Ascending aorta (tissue), 2 donors: ENCODE data around the gene EGFL8. TPM values are rescaled to one million over a fixed set of nuclear protein-coding genes. Genes with fewer than 3 reads are reported as not detected.

ENCODE experiments used
- DNase-seq, 2 donors: peaks; one replicate each; pipeline ENCODE4 v3.0.0-alpha.2; 2019; ENCODE audit warnings: low spot score in 2 of 2
- H3K27ac ChIP-seq, 2 donors: fragments of 200-600 bp; sonication (generic); one replicate each; pipeline ENCODE4 v1.5.1; 2016 to 2017; ENCODE audit warnings: mild to moderate bottlenecking in 1 of 2
- H3K27me3 ChIP-seq: fragments of 200-600 bp; sonication (generic); one replicate; pipeline ENCODE4 v1.5.1; 2017
- H3K36me3 ChIP-seq, 2 donors: fragments of 200-600 bp; sonication (generic); one replicate each; pipeline ENCODE4 v1.5.1; 2016
- H3K4me1 ChIP-seq, 2 donors: fragments of 200-600 bp; sonication (generic); one replicate each; pipeline ENCODE4 v1.5.1; 2016 to 2017; ENCODE audit warnings: mild to moderate bottlenecking in 1 of 2
- H3K4me3 ChIP-seq, 2 donors: fragments of 200-600 bp; sonication (generic); one replicate each; pipeline ENCODE4 v1.5.1; 2016 to 2017; ENCODE audit warnings: mild to moderate bottlenecking in 1 of 2
- H3K9me3 ChIP-seq, 2 donors: fragments of 200-600 bp; sonication (generic); one replicate each; pipeline ENCODE4 v1.5.1; 2016
- intact Hi-C: fragments of 100-400 bp; cut with DNase I; formaldehyde crosslinking; loops from one replicate; pipeline ENCODE4 v1.15.1; 2023
- total RNA-seq: library from RNA; depleted of rRNA; stranded (reverse); fragments of >200 nt; gene quantifications from one replicate; pipeline ENCODE4 v1.1.0, GENCODE V29; 2016
- TF ChIP-seq, protein P1 (sequence below), 3 experiments: fragments of 200-600 bp in 2 of 3; fragments of 450-650 bp in 1 of 3; sonication (generic) in 2 of 3; IDR thresholded peaks; one replicate each; pipeline ENCODE4 v1.5.1; 2016 to 2019; ENCODE audit warnings: antibody characterized with exemption in 3 of 3, mild to moderate bottlenecking in 1 of 3, moderate library complexity in 1 of 3

The EGFL8 gene
- total RNA-seq, 1 donor from 2014 or later, result 9.4 TPM

DNA sequence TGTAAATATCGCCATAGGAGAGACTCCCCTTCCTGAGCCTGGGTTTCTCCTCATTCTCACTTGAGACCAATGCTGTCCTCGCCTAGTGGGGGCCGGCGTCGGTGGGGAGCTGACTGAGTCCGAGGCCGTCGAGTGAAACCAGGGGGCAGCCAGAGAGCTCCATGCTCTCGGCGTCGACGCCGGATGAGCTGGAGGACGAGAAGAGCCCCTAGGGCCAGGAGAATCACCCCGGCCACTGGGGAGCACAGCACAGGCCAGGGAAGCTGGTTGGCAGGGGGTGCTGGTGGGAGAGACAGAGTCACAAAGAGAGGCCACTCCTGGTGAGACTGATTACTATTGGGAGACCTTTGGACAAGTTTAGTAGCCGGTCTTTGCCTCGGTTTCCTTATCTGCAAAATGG, 34.5 kb downstream of the EGFL8 start:
- Histone ChIP-seq H3K27me3 (no peaks in the 10 kb centered on the region), H3K9me3 (no peaks in the 10 kb centered on the region), H3K36me3 (no peaks in the 10 kb centered on the region), H3K4me1 (peaks cover 3 to 9% of the 10 kb centered on the region in 2 donors), H3K27ac (no peak overlapping the region), H3K4me3 (no peak overlapping the region)
- no peak for DNase-seq
- intact Hi-C loops, result loop anchor here (5.0 kb wide), 6 partner anchors 72 to 1213 kb away; partner anchors contain the start of genes ATF6B, C6orf47, GPANK1 and PHF1
- TF ChIP-seq, protein P1, sequence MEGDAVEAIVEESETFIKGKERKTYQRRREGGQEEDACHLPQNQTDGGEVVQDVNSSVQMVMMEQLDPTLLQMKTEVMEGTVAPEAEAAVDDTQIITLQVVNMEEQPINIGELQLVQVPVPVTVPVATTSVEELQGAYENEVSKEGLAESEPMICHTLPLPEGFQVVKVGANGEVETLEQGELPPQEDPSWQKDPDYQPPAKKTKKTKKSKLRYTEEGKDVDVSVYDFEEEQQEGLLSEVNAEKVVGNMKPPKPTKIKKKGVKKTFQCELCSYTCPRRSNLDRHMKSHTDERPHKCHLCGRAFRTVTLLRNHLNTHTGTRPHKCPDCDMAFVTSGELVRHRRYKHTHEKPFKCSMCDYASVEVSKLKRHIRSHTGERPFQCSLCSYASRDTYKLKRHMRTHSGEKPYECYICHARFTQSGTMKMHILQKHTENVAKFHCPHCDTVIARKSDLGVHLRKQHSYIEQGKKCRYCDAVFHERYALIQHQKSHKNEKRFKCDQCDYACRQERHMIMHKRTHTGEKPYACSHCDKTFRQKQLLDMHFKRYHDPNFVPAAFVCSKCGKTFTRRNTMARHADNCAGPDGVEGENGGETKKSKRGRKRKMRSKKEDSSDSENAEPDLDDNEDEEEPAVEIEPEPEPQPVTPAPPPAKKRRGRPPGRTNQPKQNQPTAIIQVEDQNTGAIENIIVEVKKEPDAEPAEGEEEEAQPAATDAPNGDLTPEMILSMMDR (IDR thresholded peaks at IDR 0.05), result no peak

DNA sequence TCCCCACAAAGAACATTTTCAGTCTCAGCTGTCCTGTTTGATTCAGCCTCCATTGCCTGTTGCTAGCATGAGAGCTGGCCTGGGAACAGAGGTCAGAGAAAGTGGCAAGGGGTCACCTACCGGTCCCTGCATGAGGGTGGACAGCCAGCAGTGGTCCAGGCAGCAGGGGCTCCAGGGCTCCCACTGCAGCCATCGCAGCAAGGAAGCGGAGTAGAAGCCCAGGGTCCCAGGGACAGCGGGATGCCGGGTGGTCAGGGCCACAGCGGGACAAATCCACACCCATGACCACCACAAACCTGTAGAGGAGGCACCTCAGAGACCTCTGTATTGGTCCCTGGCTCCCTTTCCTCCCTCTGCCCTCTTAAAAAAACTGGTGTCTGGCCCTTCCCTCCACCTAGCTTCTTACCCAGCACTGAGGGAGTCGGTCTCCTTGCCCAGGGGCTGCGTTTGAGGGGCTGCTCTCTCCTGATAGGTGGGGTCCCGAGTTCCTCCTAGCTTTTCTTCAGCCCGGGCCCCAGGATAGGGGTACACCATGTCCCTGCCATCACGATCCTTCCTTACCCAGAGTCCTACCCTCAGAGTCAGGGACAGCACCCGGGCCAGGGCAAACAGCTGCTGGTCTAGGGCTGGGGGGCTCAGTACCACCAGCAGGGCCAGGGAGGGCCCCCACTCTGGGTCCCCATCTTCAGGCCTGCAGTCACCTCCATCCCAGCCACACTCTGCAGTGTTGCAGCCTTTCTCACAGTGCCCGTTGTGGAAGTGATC, 36.5 kb downstream of the EGFL8 start:
- intact Hi-C loops, result no loop called here
- DNase-seq, result no peak
- TF ChIP-seq, protein P1 (IDR thresholded peaks at IDR 0.05), result no peak

DNA sequence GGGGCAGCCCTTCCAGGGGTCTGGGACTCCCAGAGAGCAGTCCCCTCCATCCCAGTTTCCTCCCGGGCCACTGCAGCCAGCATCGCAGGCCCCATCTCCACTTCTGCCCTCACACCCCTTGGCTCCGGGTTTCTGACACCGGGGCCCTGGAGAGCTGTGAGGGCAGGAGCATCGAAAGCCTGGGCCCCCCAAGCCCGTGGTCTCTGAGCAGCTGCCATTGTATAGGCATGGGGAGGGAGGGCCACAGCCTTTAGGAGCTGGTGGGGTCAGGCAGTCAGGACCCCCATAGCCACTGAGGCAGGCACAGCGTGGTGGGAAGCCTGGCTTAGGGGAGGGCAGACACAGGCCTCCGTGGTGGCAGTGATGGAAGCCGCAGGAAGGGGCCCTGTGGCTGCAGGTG, 37.8 kb downstream of the EGFL8 start:
- DNase-seq, result no peak
- no peaks in the 10 kb centered on the region for H3K27me3 ChIP-seq
- peaks cover 0 to 1% of the 10 kb centered on the region in 2 donors for H3K4me1 ChIP-seq
- no peak overlapping the region for H3K4me3 ChIP-seq
- no peak overlapping the region for H3K27ac ChIP-seq
- no peaks in the 10 kb centered on the region for H3K36me3 ChIP-seq
- H3K9me3 ChIP-seq, result no peaks in the 10 kb centered on the region
- TF ChIP-seq, protein P1 (IDR thresholded peaks at IDR 0.05), result no peak
- intact Hi-C loops, result no loop called here

More for the DNA sequence above, 36.5 kb downstream of the EGFL8 start:
- H3K27me3 ChIP-seq, result no peaks in the 10 kb centered on the region
- no peak overlapping the region for H3K4me3 ChIP-seq
- peaks cover 3 to 9% of the 10 kb centered on the region in 2 donors for H3K4me1 ChIP-seq
- H3K9me3 ChIP-seq, result no peaks in the 10 kb centered on the region
- no peaks in the 10 kb centered on the region for H3K36me3 ChIP-seq
- no peak overlapping the region for H3K27ac ChIP-seq

DNA sequence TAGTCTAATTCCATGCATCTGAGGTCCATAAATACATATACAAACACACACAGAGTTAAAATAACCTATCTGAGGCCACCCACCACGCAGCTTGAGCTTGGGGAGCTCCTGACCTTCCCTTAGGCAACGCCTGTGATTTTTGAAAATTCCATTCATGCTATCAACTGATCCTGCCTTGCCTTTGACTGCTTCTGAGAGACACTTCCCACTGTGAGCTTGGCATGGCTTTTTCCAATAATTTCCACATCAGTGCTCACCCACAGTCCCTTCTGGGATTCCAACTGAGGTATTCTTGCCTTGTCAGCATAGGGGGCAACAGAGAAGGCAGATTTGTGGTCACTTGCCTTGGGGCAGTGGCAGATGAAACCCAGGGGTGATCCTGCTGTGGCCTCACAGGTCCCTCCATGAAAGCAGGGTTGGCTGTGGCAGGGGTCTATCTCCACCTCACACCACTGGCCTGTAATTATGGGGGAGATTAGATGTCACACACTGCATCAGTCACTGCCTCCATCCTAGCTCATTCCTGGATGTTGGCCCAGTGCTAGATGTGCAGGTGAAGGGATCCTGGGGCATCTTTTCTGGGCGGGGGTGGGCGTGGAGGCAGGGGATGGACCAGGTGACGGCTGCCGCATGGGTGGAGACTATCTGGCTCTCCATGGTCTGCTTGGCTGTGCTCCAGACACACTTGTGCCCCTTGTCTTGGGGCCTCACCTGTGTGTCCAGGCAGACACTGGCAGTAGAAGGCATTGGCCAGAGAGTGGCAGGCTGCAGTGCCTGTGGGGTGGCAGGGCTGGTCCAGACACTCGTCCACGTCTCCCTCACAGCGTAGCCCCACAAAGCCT, 39.3 kb downstream of the EGFL8 start:
- intact Hi-C loops, result no loop called here
- no peaks in the 10 kb centered on the region for H3K27me3 ChIP-seq

DNA sequence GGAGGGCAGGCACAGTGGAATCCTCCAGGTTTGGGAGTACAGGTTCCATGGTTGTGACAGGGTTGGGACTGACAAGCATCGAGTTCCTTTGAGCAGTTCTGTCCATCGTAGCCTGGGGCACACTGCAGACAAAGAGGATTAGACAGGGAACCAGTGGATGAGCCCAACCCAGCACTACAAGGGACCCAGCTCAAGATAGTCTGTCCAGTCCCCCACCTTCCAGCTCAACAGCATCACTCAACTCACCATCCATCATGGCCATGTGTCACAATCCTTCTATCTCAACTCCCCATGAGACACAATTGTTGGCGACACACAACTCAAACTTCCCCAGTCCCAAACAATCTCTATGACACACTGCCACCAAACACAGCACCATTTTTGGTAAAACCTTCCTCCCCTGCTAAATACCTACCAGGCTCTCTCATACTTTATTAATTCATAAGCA, 39.9 kb downstream of the EGFL8 start:
- Histone ChIP-seq H3K27me3 (no peaks in the 10 kb centered on the region), H3K27ac (no peak overlapping the region), H3K4me1 (no peaks in the 10 kb centered on the region), H3K9me3 (no peaks in the 10 kb centered on the region), H3K4me3 (no peak overlapping the region), H3K36me3 (no peaks in the 10 kb centered on the region)
- DNase-seq, result no peak
- intact Hi-C loops, result no loop called here
- TF ChIP-seq, protein P1 (IDR thresholded peaks at IDR 0.05), result no peak

More for the DNA sequence above, 39.3 kb downstream of the EGFL8 start:
- H3K4me1 ChIP-seq, result no peaks in the 10 kb centered on the region
- no peaks in the 10 kb centered on the region for H3K9me3 ChIP-seq
- H3K36me3 ChIP-seq, result no peaks in the 10 kb centered on the region
- H3K27ac ChIP-seq, result no peak overlapping the region
- no peak overlapping the region for H3K4me3 ChIP-seq
- DNase-seq, result no peak
- TF ChIP-seq, protein P1 (IDR thresholded peaks at IDR 0.05), result no peak
